Thoracic aorta endothelial cell (primary cell): Measurements from ENCODE around the gene PRRC1. TPM values are rescaled to one million over a fixed set of nuclear protein-coding genes. Genes with fewer than 3 reads are reported as not detected.

ENCODE experiments used
- total RNA-seq: library from RNA; depleted of rRNA; stranded (reverse); fragments of >200 nt; gene quantifications from 2 replicates; pipeline ENCODE4 v1.2.3, GENCODE V29; 2012

The PRRC1 gene
- total RNA-seq, result 76.8 and 82.7 TPM in 2 replicates

DNA sequence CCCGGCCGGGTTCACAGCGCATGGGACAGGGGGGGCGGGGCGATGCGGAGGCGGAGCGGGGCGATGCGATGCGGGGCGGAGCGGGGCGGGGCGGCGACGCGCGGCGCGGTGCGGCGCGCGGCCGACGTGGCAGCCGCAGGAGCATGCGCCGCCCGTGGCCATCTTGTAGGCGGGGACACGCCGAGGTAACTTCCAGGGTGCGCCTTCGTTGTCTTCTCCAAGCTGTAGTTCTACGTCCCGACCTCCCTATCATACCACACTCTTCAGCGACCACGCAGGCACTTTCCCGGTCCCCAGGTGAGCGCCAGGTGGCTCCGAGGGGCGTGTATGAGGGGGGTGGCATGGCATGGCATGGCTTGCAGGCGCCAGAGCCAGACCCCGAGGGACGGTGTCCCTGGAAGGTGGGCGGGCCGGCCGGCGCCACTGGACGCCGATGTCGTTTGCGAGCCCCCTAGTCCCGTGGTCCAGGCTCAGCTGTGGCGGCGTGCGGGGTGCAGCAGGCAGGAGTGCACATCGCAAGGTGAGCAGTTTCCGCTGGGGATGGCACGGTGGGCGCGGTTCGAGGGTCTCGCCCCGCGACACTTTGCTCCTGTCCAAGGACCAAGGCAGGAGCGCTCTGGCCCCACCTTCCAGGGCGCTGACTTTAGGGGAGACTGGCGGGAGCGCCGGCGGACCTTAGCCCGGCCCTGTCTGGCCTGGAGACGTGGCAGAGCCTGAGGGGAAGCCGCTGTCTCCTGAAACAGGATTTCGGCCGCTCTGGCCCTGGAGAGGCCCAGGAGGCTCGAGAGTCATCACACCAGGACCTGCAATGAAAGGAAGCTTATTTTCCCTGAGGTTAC, at the start of gene PRRC1:
PRRC1 (plus strand) TSS at position 161 of the 839 bp plus-strand sequence. CDS start 5,840 bp downstream, outside the sequence.

Other genes starting within 250 kb of the PRRC1 start
- gene MEGF10, start 226.8 kb upstream of the PRRC1 start, total RNA-seq, result 0.14 and 0.93 TPM in 2 replicates
- gene CTXN3, start 131.4 kb downstream of the PRRC1 start, total RNA-seq, result not detected in 2 replicates
- not detected in 2 replicates for gene CCDC192, start 185.8 kb downstream of the PRRC1 start, total RNA-seq